Lower lobe of right lung (tissue), 2 donors: ENCODE measurements around the gene DOCK4. TPM values are rescaled to one million over a fixed set of nuclear protein-coding genes. Genes with fewer than 3 reads are reported as not detected.
A peak's percentile ranks its signal among the peaks of the same experiment; 100 is the strongest.

Source experiments
- ATAC-seq, 2 donors: fragments of 200-7000 bp; cut with Tn5 transposase; one replicate each; pipeline ENCODE4 v1.9.1; 2020 to 2022; ENCODE audit warnings: mild to moderate bottlenecking in 2 of 2, moderate library complexity in 2 of 2
- DNase-seq: peaks from one replicate; pipeline ENCODE4 v3.0.0-alpha.2; 2020
- H3K27ac ChIP-seq: fragments of 200-600 bp; one replicate; pipeline ENCODE4 v1.8.0; 2022
- H3K27me3 ChIP-seq: fragments of 200-600 bp; one replicate; pipeline ENCODE4 v1.8.0; 2022; ENCODE audit warnings: low read depth
- H3K36me3 ChIP-seq: fragments of 200-600 bp; one replicate; pipeline ENCODE4 v1.8.0; 2022; ENCODE audit warnings: mild to moderate bottlenecking
- H3K4me1 ChIP-seq: fragments of 200-600 bp; one replicate; pipeline ENCODE4 v1.8.0; 2022
- H3K4me3 ChIP-seq: fragments of 200-600 bp; one replicate; pipeline ENCODE4 v1.8.0; 2022; ENCODE audit warnings: mild to moderate bottlenecking
- H3K9me3 ChIP-seq: fragments of 200-600 bp; one replicate; pipeline ENCODE4 v1.8.0; 2022
- intact Hi-C: fragments of 100-400 bp; cut with DNase I; formaldehyde crosslinking; loops from one replicate; pipeline ENCODE4 v1.11.0; 2022
- total RNA-seq: library from RNA; stranded (reverse); fragmentation: NEBNext Ultra II Directional; extraction: Animal tissue kit (Norgen Biotek cat#: 25700); gene quantifications from one replicate; pipeline ENCODE4 v1.2.1, GENCODE V29; 2021
- TF ChIP-seq, protein P1 (sequence below): fragments of 200-600 bp; IDR thresholded peaks from one replicate; pipeline ENCODE4 v1.8.0; 2022; ENCODE audit warnings: antibody characterized with exemption, mild to moderate bottlenecking
- donor health status: DM: no; HTN: yes; CAD: no; lungs with severe emphysema.

DOCK4 gene
- total RNA-seq, 1 donor from 2014 or later, result 78.5 TPM

DNA sequence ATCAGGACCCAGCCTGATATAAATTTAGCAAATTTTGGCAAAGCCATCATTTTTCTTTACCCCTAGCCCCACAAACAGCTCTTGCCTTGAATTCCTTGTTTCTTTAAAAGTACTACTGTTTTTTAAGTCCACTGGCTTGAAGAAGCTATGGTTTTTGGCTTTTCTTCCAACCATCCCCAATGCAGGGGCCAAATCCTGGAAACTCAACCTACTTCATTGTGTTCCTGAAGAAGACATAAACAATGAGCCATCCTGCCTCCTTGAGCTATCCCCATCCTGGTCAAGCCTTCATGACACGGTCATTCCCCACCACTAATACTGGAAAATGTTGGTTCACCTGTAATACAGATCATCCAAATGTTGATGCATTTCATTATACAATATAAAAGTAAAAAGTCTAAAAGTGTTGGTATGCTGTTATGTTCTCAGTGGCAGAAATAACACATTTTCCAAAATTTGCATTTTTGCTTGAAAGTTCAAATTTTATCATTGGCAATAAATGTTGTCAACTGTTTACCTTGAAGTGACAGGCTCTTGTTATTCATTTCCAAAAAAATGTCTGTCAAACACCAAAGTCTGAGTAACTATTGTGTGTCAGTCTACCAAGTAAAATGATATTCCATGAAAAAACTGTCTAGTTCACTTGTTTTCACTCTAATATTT lies 92.2 kb downstream of the DOCK4 start:
- intact Hi-C loops, result no loop called here
- no peak for DNase-seq
- Histone ChIP-seq H3K27me3 (no peaks in the 10 kb centered on the region), H3K36me3 (no peaks in the 10 kb centered on the region), H3K4me3 (no peak overlapping the region), H3K9me3 (no peaks in the 10 kb centered on the region), H3K4me1 (peaks cover 18% of the 10 kb centered on the region), H3K27ac (no peak overlapping the region)
- ATAC-seq, result no peak
- TF ChIP-seq, protein P1, sequence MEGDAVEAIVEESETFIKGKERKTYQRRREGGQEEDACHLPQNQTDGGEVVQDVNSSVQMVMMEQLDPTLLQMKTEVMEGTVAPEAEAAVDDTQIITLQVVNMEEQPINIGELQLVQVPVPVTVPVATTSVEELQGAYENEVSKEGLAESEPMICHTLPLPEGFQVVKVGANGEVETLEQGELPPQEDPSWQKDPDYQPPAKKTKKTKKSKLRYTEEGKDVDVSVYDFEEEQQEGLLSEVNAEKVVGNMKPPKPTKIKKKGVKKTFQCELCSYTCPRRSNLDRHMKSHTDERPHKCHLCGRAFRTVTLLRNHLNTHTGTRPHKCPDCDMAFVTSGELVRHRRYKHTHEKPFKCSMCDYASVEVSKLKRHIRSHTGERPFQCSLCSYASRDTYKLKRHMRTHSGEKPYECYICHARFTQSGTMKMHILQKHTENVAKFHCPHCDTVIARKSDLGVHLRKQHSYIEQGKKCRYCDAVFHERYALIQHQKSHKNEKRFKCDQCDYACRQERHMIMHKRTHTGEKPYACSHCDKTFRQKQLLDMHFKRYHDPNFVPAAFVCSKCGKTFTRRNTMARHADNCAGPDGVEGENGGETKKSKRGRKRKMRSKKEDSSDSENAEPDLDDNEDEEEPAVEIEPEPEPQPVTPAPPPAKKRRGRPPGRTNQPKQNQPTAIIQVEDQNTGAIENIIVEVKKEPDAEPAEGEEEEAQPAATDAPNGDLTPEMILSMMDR, result no peak

DNA sequence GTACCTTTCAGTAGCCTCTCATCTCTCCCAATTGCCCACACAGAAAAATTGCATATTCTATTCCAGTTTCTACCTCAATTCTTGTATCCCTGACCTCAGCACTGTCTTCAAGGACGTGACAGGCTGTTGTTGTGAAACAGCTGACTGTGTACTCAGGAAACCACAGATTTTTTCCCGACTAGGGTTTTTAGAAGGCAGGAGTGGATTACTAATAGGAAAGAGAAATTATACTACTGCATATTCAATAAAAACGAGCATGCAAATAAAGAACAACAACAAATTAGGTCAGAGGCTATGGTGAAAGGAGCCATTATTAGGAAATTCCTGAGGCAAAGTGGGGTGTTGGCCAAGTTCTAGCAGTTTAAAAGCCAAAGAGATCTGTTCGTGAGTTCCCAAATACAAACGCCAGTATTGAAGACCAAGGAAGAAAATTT lies 93.4 kb downstream of the DOCK4 start:
- Histone ChIP-seq H3K27me3 (no peaks in the 10 kb centered on the region), H3K36me3 (no peaks in the 10 kb centered on the region), H3K4me1 (peaks cover 19% of the 10 kb centered on the region), H3K27ac (peak overlapping the region; percentile 27), H3K9me3 (no peaks in the 10 kb centered on the region), H3K4me3 (no peak overlapping the region)
- intact Hi-C loops, result no loop called here
- TF ChIP-seq, protein P1, result no peak
- no peak for DNase-seq
- peak; percentile 73 to 74 for ATAC-seq

- intact Hi-C loops, result no loop called here
- DNase-seq (no peak), ATAC-seq (peak in 1 of 2 donors; percentile 21)
- Histone ChIP-seq H3K4me3 (no peak overlapping the region), H3K9me3 (no peaks in the 10 kb centered on the region), H3K36me3 (no peaks in the 10 kb centered on the region), H3K27ac (no peak overlapping the region), H3K4me1 (peaks cover 29% of the 10 kb centered on the region), H3K27me3 (no peaks in the 10 kb centered on the region)
- TF ChIP-seq, protein P1, result no peak
Measured at GRCh38 chr7:112110651-112111050, 95.5 kb downstream of the DOCK4 start.

- Histone ChIP-seq H3K9me3 (no peaks in the 10 kb centered on the region), H3K4me3 (no peak overlapping the region), H3K4me1 (peaks cover 29% of the 10 kb centered on the region), H3K27ac (no peak overlapping the region), H3K36me3 (no peaks in the 10 kb centered on the region), H3K27me3 (no peaks in the 10 kb centered on the region)
- intact Hi-C loops, result no loop called here
- no peak for DNase-seq
- TF ChIP-seq, protein P1, result no peak
- ATAC-seq, result no peak
Measured at GRCh38 chr7:112110175-112110574, 96.0 kb downstream of the DOCK4 start.

DNA sequence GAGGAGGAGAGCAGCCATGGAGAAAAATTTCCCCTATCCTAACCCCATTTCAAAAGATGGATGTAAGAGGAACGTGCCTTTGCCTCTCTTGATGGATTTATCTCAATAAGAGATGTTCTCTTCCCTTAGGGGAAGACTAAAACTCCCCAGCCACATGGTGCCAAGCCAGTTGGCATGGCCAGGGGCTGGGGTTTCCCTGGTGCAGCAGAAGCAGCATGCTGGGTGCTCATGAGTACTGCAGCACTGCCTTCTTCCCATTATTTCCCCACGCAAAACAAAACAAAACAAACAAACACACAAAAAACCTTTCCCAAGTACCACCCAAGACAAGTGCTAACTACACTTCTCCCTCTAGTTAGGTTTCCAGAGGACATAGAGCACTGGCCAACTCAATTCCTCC lies 97.2 kb downstream of the DOCK4 start:
- no peaks in the 10 kb centered on the region for H3K36me3 ChIP-seq
- intact Hi-C loops, result no loop called here
- no peak overlapping the region for H3K27ac ChIP-seq
- no peaks in the 10 kb centered on the region for H3K9me3 ChIP-seq
- DNase-seq, result no peak
- H3K27me3 ChIP-seq, result no peaks in the 10 kb centered on the region
- TF ChIP-seq, protein P1, result no peak
- ATAC-seq, result no peak
- H3K4me3 ChIP-seq, result no peak overlapping the region
- peaks cover 33% of the 10 kb centered on the region for H3K4me1 ChIP-seq
